Tibial artery (tissue), 4 donors: ENCODE measurements around the gene AP2A2.

Source experiments
- DNase-seq, 2 donors: peaks; one replicate each; pipeline ENCODE4 v3.0.0-alpha.2; 2019
- H3K27ac ChIP-seq, 2 donors: fragments of 200-600 bp; sonication (generic) in 1 of 2; 1 replicate in 1 of 2; 2 replicates in 1 of 2; pipeline ENCODE4 v1.5.1; 2018 to 2019; ENCODE audit warnings: mild to moderate bottlenecking in 1 of 2
- H3K27me3 ChIP-seq, 2 donors: fragments of 200-600 bp; sonication (generic) in 1 of 2; one replicate each; pipeline versions ENCODE4 v1.5.1 to v1.6.0; 2016 to 2019
- H3K36me3 ChIP-seq, 3 donors: fragments of 200-600 bp; sonication (generic) in 2 of 3; one replicate each; pipeline ENCODE4 v1.5.1; 2016 to 2019; ENCODE audit warnings: mild to moderate bottlenecking in 2 of 3
- H3K4me1 ChIP-seq, 4 donors: fragments of 200-600 bp; sonication (generic) in 2 of 4; 1 replicate in 3 of 4; 2 replicates in 1 of 4; pipeline ENCODE4 v1.5.1; 2016 to 2019
- H3K4me3 ChIP-seq, 2 donors: fragments of 200-600 bp; sonication (generic) in 1 of 2; 1 replicate in 1 of 2; 2 replicates in 1 of 2; pipeline ENCODE4 v1.5.1; 2018 to 2019; ENCODE audit warnings: mild to moderate bottlenecking in 2 of 2
- H3K9me3 ChIP-seq, 3 donors: fragments of 200-600 bp; sonication (generic) in 1 of 3; one replicate each; pipeline ENCODE4 v1.5.1; 2016 to 2019
- CTCF ChIP-seq, 2 experiments: fragments of 200-600 bp in 1 of 2; fragments of 450-650 bp in 1 of 2; IDR thresholded peaks; one replicate each; pipeline ENCODE4 v1.5.1; 2017 to 2019; ENCODE audit warnings: antibody characterized with exemption in 2 of 2, mild to moderate bottlenecking in 1 of 2, moderate library complexity in 1 of 2
- intact Hi-C: fragments of 100-400 bp; cut with DNase I; formaldehyde crosslinking; loops from one replicate; pipeline ENCODE4 v1.15.0; 2023; ENCODE audit warnings: low total_unique reads

Gene AP2A2

GRCh38 chr11:969651-970205, 44.1 kb downstream of the AP2A2 start:
- Histone ChIP-seq H3K27ac (no peak overlapping the region), H3K27me3 (no peaks in the 10 kb centered on the region), H3K4me3 (no peak overlapping the region), H3K36me3 (peaks cover 38 to 49% (median 47%) of the 10 kb centered on the region in 3 donors), H3K9me3 (no peaks in the 10 kb centered on the region), H3K4me1 (peaks cover 0 to 26% (median 5%) of the 10 kb centered on the region in 4 donors)
- TF ChIP-seq CTCF (IDR thresholded peaks at IDR 0.05), result no peak
- DNase-seq, result no peak
- intact Hi-C loops, result no loop called here

- DNase-seq, result no peak
- no peak overlapping the region for H3K4me3 ChIP-seq
- H3K9me3 ChIP-seq, result no peaks in the 10 kb centered on the region
- TF ChIP-seq CTCF (IDR thresholded peaks at IDR 0.05), result no peak
- peaks cover 39 to 55% (median 50%) of the 10 kb centered on the region in 3 donors for H3K36me3 ChIP-seq
- intact Hi-C loops, result no loop called here
- peaks cover 0 to 24% (median 5%) of the 10 kb centered on the region in 4 donors for H3K4me1 ChIP-seq
- no peaks in the 10 kb centered on the region for H3K27me3 ChIP-seq
- no peak overlapping the region for H3K27ac ChIP-seq
Observed at GRCh38 chr11:970319-970871, 44.7 kb downstream of the AP2A2 start.

DNA sequence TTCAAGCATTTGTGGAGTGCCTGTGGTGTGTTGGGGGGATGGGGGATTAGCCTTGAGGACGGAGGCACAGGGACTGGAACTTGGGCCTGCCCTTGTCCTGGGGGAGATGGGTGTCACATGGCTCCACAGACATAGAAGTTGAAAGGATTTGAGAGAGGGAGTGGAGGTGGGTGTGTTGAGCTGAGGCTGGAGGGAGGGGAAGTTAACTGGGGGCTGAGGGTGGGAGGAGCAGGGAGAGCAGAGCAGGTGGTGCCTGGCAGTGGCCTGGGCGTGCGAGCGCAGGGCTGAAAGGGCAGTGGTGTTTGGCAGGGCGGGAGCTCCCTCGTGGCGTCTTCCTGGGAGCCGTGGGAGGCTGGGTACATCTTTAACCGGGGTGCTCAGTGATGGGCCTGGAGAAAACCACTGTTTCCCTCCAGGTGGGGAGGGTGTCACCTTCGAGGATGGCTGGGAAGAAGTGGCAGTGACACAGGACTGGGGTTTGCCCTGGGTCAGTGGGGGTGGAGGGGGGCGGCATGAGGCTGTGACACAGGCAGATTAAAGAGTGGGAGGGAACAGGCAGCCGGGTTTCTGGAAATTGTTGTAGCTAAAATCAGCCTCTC, 45.5 kb downstream of the AP2A2 start:
- peaks cover 41 to 62% (median 57%) of the 10 kb centered on the region in 3 donors for H3K36me3 ChIP-seq
- H3K27me3 ChIP-seq, result no peaks in the 10 kb centered on the region
- DNase-seq, result no peak
- no peak for TF ChIP-seq CTCF (IDR thresholded peaks at IDR 0.05)
- H3K4me1 ChIP-seq, result peaks cover 0 to 19% (median 5%) of the 10 kb centered on the region in 4 donors
- H3K4me3 ChIP-seq, result no peak overlapping the region
- H3K27ac ChIP-seq, result no peak overlapping the region
- intact Hi-C loops, result no loop called here
- H3K9me3 ChIP-seq, result no peaks in the 10 kb centered on the region

DNA sequence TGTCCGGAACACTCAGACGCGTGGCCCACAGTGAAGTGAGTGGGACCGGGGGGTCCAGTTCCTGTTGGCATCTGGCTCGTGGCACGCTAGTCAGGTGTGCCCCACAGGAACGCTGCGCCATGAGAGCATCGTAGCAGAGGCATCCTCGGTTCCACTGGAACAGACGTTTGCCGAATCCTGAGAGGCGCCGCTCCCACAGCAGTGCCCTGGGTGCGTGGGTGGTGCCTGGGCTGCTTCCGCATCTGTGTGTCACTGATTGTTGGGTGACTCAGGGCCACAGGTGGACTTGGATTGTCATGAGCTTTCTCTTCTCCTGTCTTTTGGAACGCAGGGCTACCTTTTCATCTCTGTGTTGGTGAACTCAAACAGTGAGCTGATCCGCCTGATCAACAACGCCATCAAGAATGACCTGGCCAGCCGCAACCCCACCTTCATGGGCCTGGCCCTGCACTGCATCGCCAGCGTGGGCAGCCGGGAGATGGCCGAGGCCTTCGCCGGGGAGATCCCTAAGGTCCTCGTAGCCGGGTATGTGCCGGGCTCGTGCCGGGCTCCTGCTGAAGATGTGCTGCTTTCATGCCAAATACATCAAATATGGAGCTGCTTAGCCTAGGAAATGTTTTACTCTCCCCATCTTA, 46.2 kb downstream of the AP2A2 start:
- no peak for DNase-seq
- Histone ChIP-seq H3K27ac (no peak overlapping the region), H3K9me3 (no peaks in the 10 kb centered on the region), H3K4me1 (peaks cover 0 to 18% (median 1%) of the 10 kb centered on the region in 4 donors), H3K4me3 (no peak overlapping the region), H3K36me3 (peaks cover 46 to 69% (median 64%) of the 10 kb centered on the region in 3 donors), H3K27me3 (no peaks in the 10 kb centered on the region)
- TF ChIP-seq CTCF (IDR thresholded peaks at IDR 0.05), result no peak
- intact Hi-C loops, result no loop called here

GRCh38 chr11:972523-973211, 47.0 kb downstream of the AP2A2 start:
- Histone ChIP-seq H3K36me3 (peaks cover 52 to 77% (median 72%) of the 10 kb centered on the region in 3 donors), H3K9me3 (no peaks in the 10 kb centered on the region), H3K4me3 (no peak overlapping the region), H3K27me3 (no peaks in the 10 kb centered on the region), H3K4me1 (peaks cover 0 to 18% (median 0%) of the 10 kb centered on the region in 4 donors), H3K27ac (no peak overlapping the region)
- DNase-seq, result no peak
- TF ChIP-seq CTCF (IDR thresholded peaks at IDR 0.05), result no peak
- intact Hi-C loops, result no loop called here
